HCT116 (cell line): ENCODE data around the gene CTDSPL2.

Source experiments
- CEBPB ChIP-seq: IDR thresholded peaks from 2 replicates; pipeline ENCODE4 v1.6.1; 2012; ENCODE audit warnings: low read depth
- CTCF ChIP-seq, 3 experiments: fragments of 200-600 bp in 1 of 3; sonication (generic) in 1 of 3; IDR thresholded peaks in 2 of 3; conservative IDR thresholded peaks in 1 of 3; 2 replicates each; pipeline ENCODE4 v1.5.1; 2012 to 2017; ENCODE audit warnings: low read depth in 2 of 3, low read length in 2 of 3, antibody characterized with exemption in 1 of 3, borderline replicate concordance in 1 of 3, control low read depth in 1 of 3, mild to moderate bottlenecking in 1 of 3, mixed read lengths in 1 of 3, mixed run types in 1 of 3, moderate library complexity in 1 of 3; ENCODE audit not compliant: insufficient read depth in 1 of 3
- EZH2 ChIP-seq: fragments of 200-600 bp; sonication (generic); IDR thresholded peaks from 2 replicates; pipeline ENCODE4 v1.6.1; 2017; ENCODE audit warnings: antibody characterized with exemption, mixed run types
- EZH2phosphoT487 ChIP-seq: fragments of 200-600 bp; IDR thresholded peaks from 2 replicates; pipeline ENCODE4 v1.6.1; 2018; ENCODE audit warnings: antibody characterized with exemption, borderline replicate concordance
- POLR2AphosphoS5 ChIP-seq: IDR thresholded peaks from 2 replicates; pipeline ENCODE4 v1.6.1; 2011; ENCODE audit warnings: mild to moderate bottlenecking, low read depth, low read length, moderate library complexity
- RAD21 ChIP-seq: IDR thresholded peaks from 2 replicates; pipeline ENCODE4 v1.6.1; 2012; ENCODE audit warnings: low read depth, mild to moderate bottlenecking
- SIN3A ChIP-seq: IDR thresholded peaks from 2 replicates; pipeline ENCODE4 v1.6.1; 2012; ENCODE audit warnings: low read depth

DNA sequence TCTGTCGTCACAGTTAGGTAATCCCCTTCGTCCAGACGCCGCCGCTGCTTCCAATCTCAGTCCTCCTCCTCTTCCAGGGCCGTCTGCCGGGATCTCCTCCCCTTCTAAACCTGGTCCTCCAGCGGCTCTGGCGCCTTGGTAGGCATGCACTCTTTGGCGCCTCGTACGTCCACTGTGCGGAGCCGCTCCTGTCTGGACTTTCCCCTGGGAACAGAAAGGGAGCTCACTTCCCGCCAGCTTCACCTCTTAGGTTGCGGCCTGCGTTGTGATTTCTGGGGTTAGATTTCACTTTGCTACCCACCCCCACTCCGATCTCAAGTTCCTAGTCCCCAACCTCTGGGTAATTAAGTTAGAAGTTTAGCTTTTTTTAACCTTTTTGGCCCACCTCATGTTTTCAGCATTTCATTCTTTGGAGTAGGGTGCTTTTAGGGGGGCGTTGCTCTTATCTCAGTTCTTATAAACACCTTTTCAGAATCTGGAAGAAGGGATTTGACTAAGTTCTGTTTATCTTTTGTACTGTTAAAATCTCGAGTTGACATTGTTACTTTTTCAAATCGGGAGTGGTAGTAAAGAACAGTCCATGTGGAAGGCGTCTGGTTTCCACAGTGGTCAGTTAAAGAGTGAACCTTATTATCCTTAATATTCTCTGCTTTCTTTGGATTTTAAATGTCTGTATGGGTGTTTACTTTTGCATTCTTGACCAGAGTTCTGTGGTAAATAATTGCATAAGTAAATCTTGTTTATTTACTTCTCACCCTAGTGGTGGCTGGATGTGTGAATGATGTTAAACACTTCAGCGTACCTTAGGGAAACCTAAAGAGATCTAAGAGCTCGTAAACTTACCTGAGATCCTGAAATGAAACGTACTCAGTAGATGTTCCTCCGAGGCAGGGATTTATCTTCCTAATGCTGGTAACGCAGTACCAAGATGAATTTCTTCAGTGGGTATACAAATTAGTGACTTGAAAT is 611 bp downstream of the CTDSPL2 start:
- TF ChIP-seq CTCF (IDR thresholded peaks at IDR 0.05 in 2 of 3, conservative IDR thresholded peaks at IDR 0.05 in 1 of 3; ENCODE audit: borderline replicate concordance in 1 of 3, insufficient read depth in 1 of 3, low read depth in 2 of 3, low read length in 2 of 3) (peak in 2 of 3 experiments; percentile 28 to 39; a peak in 3 of 6 replicates), CEBPB (no peak), RAD21 (no peak), POLR2AphosphoS5 (no peak), EZH2 (no peak), SIN3A (no peak; the same call in 1 of the 2 replicates), EZH2phosphoT487 (no peak)
